ENCODE data around the gene FAT2.
"Not testable (repeated sequence)": the region's sequence is repeated elsewhere in the genome, so short reads cannot be mapped to it uniquely, and the experiment has no call there.

FAT2 gene

GRCh38 chr5:151581812-151582583 lies 9.1 kb downstream of the FAT2 start:
- DNase-seq (ENCODE audit: low read depth in 2 of 2) = no peak

GRCh38 chr5:151581347-151581746 lies 9.8 kb downstream of the FAT2 start:
- DNase-seq (ENCODE audit: low read depth in 2 of 2) = no peak

GRCh38 chr5:151580858-151581257 lies 10.3 kb downstream of the FAT2 start:
- DNase-seq (ENCODE audit: low read depth in 2 of 2) = no peak

GRCh38 chr5:151580239-151580638 lies 10.9 kb downstream of the FAT2 start:
- no peak for DNase-seq (ENCODE audit: low read depth in 2 of 2)

GRCh38 chr5:151579146-151579545 lies 12.0 kb downstream of the FAT2 start:
- DNase-seq (ENCODE audit: low read depth in 2 of 2) = not testable (repeated sequence)

GRCh38 chr5:151578326-151579025 lies 12.7 kb downstream of the FAT2 start:
- DNase-seq (ENCODE audit: low read depth in 2 of 2) = no peak

GRCh38 chr5:151577566-151577965 lies 13.6 kb downstream of the FAT2 start:
- no peak for DNase-seq (ENCODE audit: low read depth in 2 of 2)

GRCh38 chr5:151574444-151574996 lies 16.6 kb downstream of the FAT2 start:
- DNase-seq (ENCODE audit: low read depth in 2 of 2) = no peak

- no peak for DNase-seq (ENCODE audit: low read depth in 2 of 2)
Measured at GRCh38 chr5:151572657-151573368, 18.3 kb downstream of the FAT2 start.

- DNase-seq (ENCODE audit: low read depth in 2 of 2) = no peak
Measured at GRCh38 chr5:151571270-151572173, 19.6 kb downstream of the FAT2 start.

- no peak for DNase-seq (ENCODE audit: low read depth in 2 of 2)
Measured at GRCh38 chr5:151570512-151571269, 20.4 kb downstream of the FAT2 start.

GRCh38 chr5:151570058-151570457 lies 21.1 kb downstream of the FAT2 start:
- DNase-seq (ENCODE audit: low read depth in 2 of 2) = no peak

GRCh38 chr5:151569132-151570046 lies 21.7 kb downstream of the FAT2 start:
- DNase-seq (ENCODE audit: low read depth in 2 of 2) = no peak

GRCh38 chr5:151568036-151568435 lies 23.1 kb downstream of the FAT2 start:
- DNase-seq (ENCODE audit: low read depth in 2 of 2) = no peak

GRCh38 chr5:151565971-151566370 lies 25.2 kb downstream of the FAT2 start:
- no peak for DNase-seq (ENCODE audit: low read depth in 2 of 2)

GRCh38 chr5:151562019-151562707 lies 29.0 kb downstream of the FAT2 start:
- DNase-seq (ENCODE audit: low read depth in 2 of 2) = no peak

GRCh38 chr5:151557951-151558350 lies 33.2 kb downstream of the FAT2 start:
- DNase-seq (ENCODE audit: low read depth in 2 of 2) = no peak

GRCh38 chr5:151557466-151557865 lies 33.7 kb downstream of the FAT2 start:
- DNase-seq (ENCODE audit: low read depth in 2 of 2) = no peak

- no peak for DNase-seq (ENCODE audit: low read depth in 2 of 2)
Measured at GRCh38 chr5:151556806-151557205, 34.3 kb downstream of the FAT2 start.

Measured in fibroblast of skin of left biceps (primary cell).